Loucy (cell line): ENCODE data around the gene TRPV5.

Experiments
- CTCF ChIP-seq: fragments of 200-600 bp; sonication (generic); conservative IDR thresholded peaks from 2 replicates; pipeline ENCODE4 v1.5.1; 2014; ENCODE audit warnings: mild to moderate bottlenecking, antibody characterized with exemption, low read length
- EZH2phosphoT487 ChIP-seq: fragments of 200-600 bp; IDR thresholded peaks from 2 replicates; pipeline ENCODE4 v1.6.1; 2018; ENCODE audit warnings: antibody characterized with exemption, mild to moderate bottlenecking, moderate library complexity, borderline replicate concordance

GRCh38 chr7:142919656-142920055 is 13.9 kb downstream of the TRPV5 start:
- no peak for TF ChIP-seq CTCF
- no peak for TF ChIP-seq EZH2phosphoT487
